ENCODE measurements around the gene TTC33. TPM values are rescaled to one million over a fixed set of nuclear protein-coding genes. Genes with fewer than 3 reads are reported as not detected.
A peak's percentile ranks its signal among the peaks of the same experiment; 100 is the strongest.

Gene TTC33
- total RNA-seq, 3 donors from 2014 or later, result 17.6 to 28.1 (median 18.4) TPM

- Histone ChIP-seq H3K27me3 (no peaks in the 10 kb centered on the region), H3K4me1 (peaks cover 0 to 3% of the 10 kb centered on the region in 2 donors)
- intact Hi-C loops (cut with DNase I; ENCODE audit: low total_unique reads), result no loop called here
Measured at GRCh38 chr5:40679148-40679912, 76.4 kb downstream of the TTC33 start.

GRCh38 chr5:40678460-40679147 lies 77.2 kb downstream of the TTC33 start:
- intact Hi-C loops (cut with DNase I; ENCODE audit: low total_unique reads), result no loop called here
- Histone ChIP-seq H3K27ac (peak overlapping the region; percentile 95 to 97), H3K27me3 (no peaks in the 10 kb centered on the region), H3K4me3 (peak overlapping the region; percentile 82 to 90 (median 83)), H3K4me1 (peaks cover 0 to 3% of the 10 kb centered on the region in 2 donors), H3K9me3 (no peaks in the 10 kb centered on the region), H3K36me3 (no peaks in the 10 kb centered on the region)
- TF ChIP-seq POLR2AphosphoS5 (IDR thresholded peaks at IDR 0.05) (no peak), CTCF (IDR thresholded peaks at IDR 0.05) (no peak), POLR2A (IDR thresholded peaks at IDR 0.05) (no peak)
- no peak for DNase-seq (ENCODE audit: low spot score in 2 of 2)

More at GRCh38 chr5:40679148-40679912, 76.4 kb downstream of the TTC33 start:
- peak overlapping the region; percentile 82 to 90 (median 83) for H3K4me3 ChIP-seq
- H3K9me3 ChIP-seq, result no peaks in the 10 kb centered on the region
- DNase-seq (ENCODE audit: low spot score in 2 of 2), result peak; percentile 83 to 92
- H3K27ac ChIP-seq, result peak overlapping the region; percentile 95 to 97
- H3K36me3 ChIP-seq, result no peaks in the 10 kb centered on the region
- TF ChIP-seq POLR2AphosphoS5 (IDR thresholded peaks at IDR 0.05), result no peak
- no peak for TF ChIP-seq POLR2A (IDR thresholded peaks at IDR 0.05)
- no peak for TF ChIP-seq CTCF (IDR thresholded peaks at IDR 0.05)

GRCh38 chr5:40678026-40678425 lies 77.7 kb downstream of the TTC33 start:
- Histone ChIP-seq H3K9me3 (no peaks in the 10 kb centered on the region), H3K36me3 (no peaks in the 10 kb centered on the region), H3K4me3 (peak overlapping the region in 2 of 3 donors; percentile 82 to 90), H3K4me1 (peaks cover 0 to 3% of the 10 kb centered on the region in 2 donors), H3K27me3 (no peaks in the 10 kb centered on the region), H3K27ac (peak overlapping the region; percentile 95 to 97)
- intact Hi-C loops (cut with DNase I; ENCODE audit: low total_unique reads), result no loop called here
- no peak for DNase-seq (ENCODE audit: low spot score in 2 of 2)
- TF ChIP-seq POLR2A (IDR thresholded peaks at IDR 0.05), result no peak
- TF ChIP-seq CTCF (IDR thresholded peaks at IDR 0.05), result no peak
- no peak for TF ChIP-seq POLR2AphosphoS5 (IDR thresholded peaks at IDR 0.05)

- H3K9me3 ChIP-seq, result no peaks in the 10 kb centered on the region
- H3K27ac ChIP-seq, result peak overlapping the region; percentile 17 to 64
- no peak for DNase-seq (ENCODE audit: low spot score in 2 of 2)
- intact Hi-C loops (cut with DNase I; ENCODE audit: low total_unique reads), result no loop called here
- no peaks in the 10 kb centered on the region for H3K27me3 ChIP-seq
- H3K4me1 ChIP-seq, result peaks cover 0 to 3% of the 10 kb centered on the region in 2 donors
- no peaks in the 10 kb centered on the region for H3K36me3 ChIP-seq
- H3K4me3 ChIP-seq, result no peak overlapping the region
- TF ChIP-seq CTCF (IDR thresholded peaks at IDR 0.05), result no peak
- TF ChIP-seq POLR2A (IDR thresholded peaks at IDR 0.05), result no peak
- no peak for TF ChIP-seq POLR2AphosphoS5 (IDR thresholded peaks at IDR 0.05)
Measured at GRCh38 chr5:40677456-40677855, 78.3 kb downstream of the TTC33 start.
